Activated T-cell treated with anti-CD3 and anti-CD28 coated beads, Interleukin-2, amount 50 U/mL, for 4 hours (primary cell): ENCODE measurements around the gene ZCCHC10. TPM values are rescaled to one million over a fixed set of nuclear protein-coding genes. Genes with fewer than 3 reads are reported as not detected.
"Not testable (repeated sequence)": the region's sequence is repeated elsewhere in the genome, so short reads cannot be mapped to it uniquely, and the experiment has no call there.

Experiments
- ATAC-seq, 2 donors: fragments of 200-7000 bp; cut with Tn5 transposase; one replicate each; pipeline ENCODE4 v1.10.0; 2021
- DNase-seq: peaks from one replicate; pipeline ENCODE4 v3.0.0-alpha.2; 2020
- H3K27me3 Mint-ChIP-seq: one replicate; pipeline ENCODE4 v1.8.0; 2021; ENCODE audit warnings: low read depth, mixed read lengths
- H3K36me3 Mint-ChIP-seq: one replicate; pipeline ENCODE4 v1.8.0; 2022; ENCODE audit warnings: mixed read lengths; ENCODE audit not compliant: insufficient read depth
- H3K4me1 Mint-ChIP-seq: one replicate; pipeline ENCODE4 v1.8.0; 2021; ENCODE audit warnings: low read depth, mixed read lengths
- H3K4me3 Mint-ChIP-seq: one replicate; pipeline ENCODE4 v1.8.0; 2021; ENCODE audit warnings: mild to moderate bottlenecking, moderate library complexity, mixed read lengths
- H3K9me3 Mint-ChIP-seq: one replicate; pipeline ENCODE4 v1.8.0; 2021; ENCODE audit warnings: mixed read lengths
- total RNA-seq, 3 donors: library from RNA; stranded (reverse); gene quantifications; one replicate each; pipeline ENCODE4 v1.2.1, GENCODE V29; 2021

ZCCHC10 gene
- total RNA-seq, 3 donors from 2014 or later, result 29.2 to 33.9 (median 31.7) TPM

GRCh38 chr5:133030343-133031005 is 4.1 kb upstream of the ZCCHC10 start:
- H3K4me3 Mint-ChIP-seq, result no peak overlapping the region
- peaks cover 10% of the 10 kb centered on the region for H3K4me1 Mint-ChIP-seq
- H3K36me3 Mint-ChIP-seq, result no peaks in the 10 kb centered on the region

DNA sequence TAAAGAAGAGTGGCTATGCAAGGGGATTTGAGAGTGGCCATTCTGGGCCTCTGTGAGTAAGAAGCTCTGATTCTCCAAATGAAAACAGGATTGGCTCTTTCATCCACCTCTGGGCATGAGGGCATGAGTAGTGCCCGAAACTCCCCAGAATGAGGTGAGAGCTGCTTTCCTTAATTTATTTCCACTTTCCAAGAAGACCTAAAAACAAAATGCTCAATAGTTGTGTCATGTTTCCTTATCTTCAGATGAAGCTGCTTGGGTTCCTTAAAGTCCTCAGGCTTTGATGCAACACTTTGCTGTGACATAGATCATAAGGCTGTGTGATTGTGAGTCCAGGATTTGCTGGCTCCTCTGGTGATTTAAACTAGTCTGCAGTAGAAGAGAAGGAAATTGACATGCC is 3.1 kb upstream of the ZCCHC10 start:
- Mint-ChIP-seq H3K36me3 (no peaks in the 10 kb centered on the region), H3K27me3 (no peaks in the 10 kb centered on the region), H3K9me3 (no peaks in the 10 kb centered on the region), H3K4me3 (no peak overlapping the region), H3K4me1 (peaks cover 17% of the 10 kb centered on the region)
- DNase-seq, result no peak
- ATAC-seq, result no peak

More at GRCh38 chr5:133030343-133031005, 4.1 kb upstream of the ZCCHC10 start:
- Mint-ChIP-seq H3K27me3 (peaks cover 4% of the 10 kb centered on the region), H3K9me3 (no peaks in the 10 kb centered on the region)
- no peak for ATAC-seq
- no peak for DNase-seq

- ATAC-seq (no peak), DNase-seq (no peak)
- Mint-ChIP-seq H3K36me3 (peaks cover 10% of the 10 kb centered on the region), H3K4me3 (peak overlapping the region; percentile 91), H3K9me3 (no peaks in the 10 kb centered on the region), H3K27me3 (no peaks in the 10 kb centered on the region), H3K4me1 (peaks cover 21% of the 10 kb centered on the region)
Observed at GRCh38 chr5:133026664-133027153, 360 bp upstream of the ZCCHC10 start.

- Mint-ChIP-seq H3K36me3 (peaks cover 24% of the 10 kb centered on the region), H3K4me1 (peaks cover 11% of the 10 kb centered on the region)
- H3K4me3 Mint-ChIP-seq, H3K9me3 Mint-ChIP-seq, H3K27me3 Mint-ChIP-seq, DNase-seq, ATAC-seq: not testable (repeated sequence)
Observed at GRCh38 chr5:133019471-133019870, 6.9 kb downstream of the ZCCHC10 start.

- no peak for ATAC-seq
- DNase-seq, result no peak
- Mint-ChIP-seq H3K27me3 (no peaks in the 10 kb centered on the region), H3K4me1 (peaks cover 4% of the 10 kb centered on the region), H3K36me3 (peaks cover 22% of the 10 kb centered on the region), H3K9me3 (no peaks in the 10 kb centered on the region), H3K4me3 (no peak overlapping the region)
Observed at GRCh38 chr5:133017964-133018363, 8.4 kb downstream of the ZCCHC10 start.

DNA sequence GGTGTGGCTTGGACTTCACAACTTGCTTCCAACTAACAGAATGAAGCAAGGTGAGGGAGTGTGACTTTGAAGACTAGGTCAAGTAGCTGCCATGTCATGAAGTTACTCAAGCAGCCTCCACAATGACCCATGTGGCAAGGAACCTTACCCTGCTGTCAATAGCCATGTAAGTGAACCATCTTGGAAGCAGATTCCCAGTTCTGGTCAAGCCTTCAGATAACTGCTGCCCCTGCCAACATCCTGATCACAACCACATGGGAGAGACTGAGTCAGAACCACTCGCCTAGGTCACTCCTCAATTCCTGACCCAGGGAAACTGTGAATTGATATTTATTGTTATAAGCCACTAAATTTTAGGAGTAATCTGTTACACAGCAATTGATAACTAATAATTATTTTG is 10.9 kb downstream of the ZCCHC10 start:
- ATAC-seq (no peak), DNase-seq (no peak)
- H3K4me3 Mint-ChIP-seq, result no peak overlapping the region
- no peaks in the 10 kb centered on the region for H3K27me3 Mint-ChIP-seq
- H3K36me3 Mint-ChIP-seq, result peaks cover 16% of the 10 kb centered on the region
- no peaks in the 10 kb centered on the region for H3K9me3 Mint-ChIP-seq
- no peaks in the 10 kb centered on the region for H3K4me1 Mint-ChIP-seq

DNA sequence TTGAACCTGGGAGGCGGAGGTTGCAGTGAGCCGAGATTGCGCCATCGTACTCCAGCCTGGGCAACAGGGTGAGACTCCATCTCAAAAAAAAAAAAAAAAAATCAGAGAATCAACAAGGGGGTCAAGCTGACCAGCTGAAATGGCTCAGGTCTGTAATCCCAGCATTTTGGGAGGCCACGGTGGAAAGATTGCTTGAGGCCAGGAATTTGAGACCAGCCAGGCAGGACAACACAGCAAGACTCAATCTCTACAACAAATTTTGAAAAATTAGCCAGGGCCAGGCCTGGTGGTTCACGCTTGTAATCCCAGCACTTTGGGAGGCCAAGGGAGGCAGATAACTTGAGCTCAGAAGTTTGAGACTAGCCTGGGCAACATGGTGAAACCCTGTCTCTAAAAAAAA is 17.9 kb downstream of the ZCCHC10 start:
- H3K36me3 Mint-ChIP-seq, result peaks cover 15% of the 10 kb centered on the region

GRCh38 chr5:133006653-133007052 is 19.7 kb downstream of the ZCCHC10 start:
- Mint-ChIP-seq H3K4me3 (no peak overlapping the region), H3K27me3 (no peaks in the 10 kb centered on the region), H3K4me1 (no peaks in the 10 kb centered on the region), H3K9me3 (no peaks in the 10 kb centered on the region), H3K36me3 (peaks cover 20% of the 10 kb centered on the region)
- DNase-seq (no peak), ATAC-seq (no peak)

More for the DNA sequence above, 17.9 kb downstream of the ZCCHC10 start:
- not testable (repeated sequence) for H3K27me3 Mint-ChIP-seq, H3K4me3 Mint-ChIP-seq, DNase-seq, H3K9me3 Mint-ChIP-seq, ATAC-seq, H3K4me1 Mint-ChIP-seq

DNA sequence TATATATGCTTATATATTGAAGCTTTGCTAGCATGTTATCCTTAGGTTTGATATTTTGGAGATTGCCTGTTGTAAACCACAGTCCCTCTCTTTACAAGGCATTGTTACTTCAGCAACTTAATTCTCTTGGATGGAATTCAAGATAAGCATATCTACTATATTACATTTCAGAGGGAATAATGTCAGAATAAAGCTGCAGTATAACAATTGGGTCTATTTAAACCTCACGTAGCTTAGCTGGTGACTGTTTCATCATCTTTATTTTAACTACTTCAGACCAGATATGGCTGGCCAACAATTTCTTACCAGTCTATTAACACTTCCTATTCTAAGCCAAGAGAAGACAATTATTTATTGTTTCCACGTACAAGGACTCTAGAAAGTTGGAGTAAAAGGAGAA is 27.1 kb downstream of the ZCCHC10 start:
- Mint-ChIP-seq H3K9me3 (no peaks in the 10 kb centered on the region), H3K4me3 (no peak overlapping the region), H3K27me3 (no peaks in the 10 kb centered on the region), H3K36me3 (peaks cover 17% of the 10 kb centered on the region), H3K4me1 (no peaks in the 10 kb centered on the region)
- ATAC-seq (no peak), DNase-seq (no peak)

- Mint-ChIP-seq H3K4me1 (no peaks in the 10 kb centered on the region), H3K36me3 (peaks cover 18% of the 10 kb centered on the region), H3K9me3 (no peaks in the 10 kb centered on the region), H3K4me3 (no peak overlapping the region), H3K27me3 (no peaks in the 10 kb centered on the region)
- ATAC-seq (no peak), DNase-seq (no peak)
Observed at GRCh38 chr5:132998556-132998955, 27.8 kb downstream of the ZCCHC10 start.

GRCh38 chr5:132996307-132996706 is 30.0 kb downstream of the ZCCHC10 start:
- Mint-ChIP-seq H3K4me3 (no peak overlapping the region), H3K36me3 (peaks cover 8% of the 10 kb centered on the region), H3K27me3 (no peaks in the 10 kb centered on the region), H3K9me3 (no peaks in the 10 kb centered on the region), H3K4me1 (no peaks in the 10 kb centered on the region)
- DNase-seq, result no peak
- ATAC-seq, result no peak

DNA sequence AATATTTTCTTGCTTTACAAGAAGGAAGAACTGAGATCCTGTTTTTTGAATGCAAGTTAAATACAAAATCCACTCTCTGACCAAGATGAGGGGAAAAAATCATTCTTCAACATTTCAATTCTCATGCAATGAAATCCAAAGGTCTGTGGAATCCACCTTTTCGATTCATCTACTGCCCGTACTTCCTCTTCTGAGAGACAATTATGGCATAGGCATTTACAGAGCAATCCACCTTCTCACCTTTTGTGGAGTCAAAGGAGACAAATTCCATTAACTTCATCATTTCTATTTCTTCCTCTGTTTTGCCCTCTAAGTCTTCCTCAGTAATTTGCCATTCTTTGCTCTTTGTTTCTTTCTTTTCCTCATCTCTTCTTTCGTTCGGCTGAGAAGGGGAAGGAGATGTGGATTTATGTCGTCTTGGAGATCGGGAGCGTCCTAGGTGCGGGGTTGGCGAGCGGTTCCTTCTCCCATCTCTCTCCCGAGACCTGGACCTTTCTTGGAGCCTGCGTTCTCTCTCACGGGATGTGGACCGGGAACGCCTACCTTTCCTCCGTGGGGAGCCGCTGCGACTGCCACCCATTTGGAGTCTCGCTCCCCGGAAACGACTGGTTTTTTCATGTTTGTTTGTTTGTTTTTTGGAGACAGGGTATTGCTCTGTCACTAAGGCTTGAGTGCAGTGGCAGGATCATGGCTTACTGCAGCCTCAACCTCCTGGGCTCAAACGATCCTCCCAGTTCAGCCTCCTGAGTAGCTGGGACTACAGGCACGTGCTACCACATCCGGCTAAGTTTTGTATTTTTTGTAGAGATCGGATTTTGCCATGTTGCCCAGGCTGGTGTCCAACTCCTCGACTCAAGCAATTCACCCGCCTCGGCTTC is 38.6 kb downstream of the ZCCHC10 start:
- no peaks in the 10 kb centered on the region for H3K27me3 Mint-ChIP-seq
- H3K36me3 Mint-ChIP-seq, result no peaks in the 10 kb centered on the region
- no peak overlapping the region for H3K4me3 Mint-ChIP-seq
- ATAC-seq, result no peak
- DNase-seq, result no peak
- H3K4me1 Mint-ChIP-seq, result no peaks in the 10 kb centered on the region
- no peaks in the 10 kb centered on the region for H3K9me3 Mint-ChIP-seq

DNA sequence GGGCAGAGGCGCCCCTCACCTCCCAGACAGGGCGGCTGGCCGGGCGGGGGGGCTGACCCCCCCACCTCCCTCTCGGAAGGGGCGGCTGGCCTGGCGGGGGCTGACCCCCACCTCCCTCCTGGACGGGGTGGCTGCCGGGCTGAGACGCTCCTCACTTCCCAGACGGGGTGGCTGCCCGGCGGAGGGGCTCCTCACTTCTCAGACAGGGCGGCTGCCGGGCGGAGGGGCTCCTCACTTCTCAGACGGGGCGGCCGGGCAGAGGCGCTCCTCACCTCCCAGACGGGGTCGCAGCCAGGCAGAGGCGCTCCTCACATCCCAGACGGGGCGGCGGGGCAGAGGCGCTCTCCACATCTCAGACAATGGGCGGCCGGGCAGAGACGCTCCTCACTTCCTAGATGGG is 43.4 kb downstream of the ZCCHC10 start:
- not testable (repeated sequence) for H3K36me3 Mint-ChIP-seq, H3K4me3 Mint-ChIP-seq, H3K4me1 Mint-ChIP-seq

DNA sequence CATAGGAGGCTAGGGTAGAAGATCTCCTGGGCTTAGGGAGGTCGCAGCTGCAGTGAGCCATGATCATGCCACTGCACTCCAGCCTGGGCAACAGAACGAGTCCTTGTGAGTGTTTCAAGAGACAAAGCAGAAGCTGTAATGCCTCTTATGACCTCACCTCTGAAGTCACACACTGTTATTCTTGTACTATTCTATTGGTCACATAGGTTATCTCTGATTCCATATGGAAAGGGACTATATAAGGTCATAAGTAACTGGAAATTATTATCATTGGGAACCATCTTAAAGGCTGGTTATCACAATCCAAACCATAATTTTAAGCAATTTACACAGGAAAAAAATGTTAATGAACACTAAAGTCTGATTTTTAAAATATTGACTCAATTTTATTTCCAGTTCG is 45.1 kb downstream of the ZCCHC10 start:
- no peak overlapping the region for H3K4me3 Mint-ChIP-seq
- H3K27me3 Mint-ChIP-seq, result no peaks in the 10 kb centered on the region
- DNase-seq (no peak), ATAC-seq (no peak)
- no peaks in the 10 kb centered on the region for H3K36me3 Mint-ChIP-seq
- H3K4me1 Mint-ChIP-seq, result no peaks in the 10 kb centered on the region
- H3K9me3 Mint-ChIP-seq, result peaks cover 5% of the 10 kb centered on the region

More for the DNA sequence above, 43.4 kb downstream of the ZCCHC10 start:
- DNase-seq, ATAC-seq, H3K9me3 Mint-ChIP-seq, H3K27me3 Mint-ChIP-seq: not testable (repeated sequence)

GRCh38 chr5:132979976-132980375 is 46.4 kb downstream of the ZCCHC10 start:
- DNase-seq, result no peak
- no peaks in the 10 kb centered on the region for H3K4me1 Mint-ChIP-seq
- no peak overlapping the region for H3K4me3 Mint-ChIP-seq
- no peaks in the 10 kb centered on the region for H3K36me3 Mint-ChIP-seq
- no peaks in the 10 kb centered on the region for H3K27me3 Mint-ChIP-seq
- ATAC-seq, result no peak
- peaks cover 5% of the 10 kb centered on the region for H3K9me3 Mint-ChIP-seq
